ENCODE results near the gene TRIP10. TPM values are rescaled to one million over a fixed set of nuclear protein-coding genes. Genes with fewer than 3 reads are reported as not detected.

TRIP10 gene
- total and polyA plus RNA-seq, 2 donors (not counting 1 experiment from before 2014, with no cell fraction given): 32.3 to 35.3 TPM

- Histone ChIP-seq H3K9me3 (ENCODE audit: control insufficient read depth, insufficient read depth, low read depth, low read length) (no peaks in the 10 kb centered on the region), H3K36me3 (ENCODE audit: control insufficient read depth, insufficient read depth, low read length) (no peaks in the 10 kb centered on the region), H3K4me1 (ENCODE audit: control insufficient read depth, extremely low read depth, insufficient read depth, low read length) (no peaks in the 10 kb centered on the region)
Measured at GRCh38 chr19:6694147-6694815, 45.2 kb upstream of the TRIP10 start.

GRCh38 chr19:6696239-6696820 is 43.1 kb upstream of the TRIP10 start:
- DNase-seq (ENCODE audit: low read depth in 2 of 2): no peak
- no peak overlapping the region for H2AFZ ChIP-seq (ENCODE audit: low read length)
- H4K20me1 ChIP-seq (ENCODE audit: control insufficient read depth, extremely low read depth, insufficient read depth, low read length): no peaks in the 10 kb centered on the region
- no peaks in the 10 kb centered on the region for H3K4me1 ChIP-seq (ENCODE audit: control insufficient read depth, extremely low read depth, insufficient read depth, low read length)
- H3K9me3 ChIP-seq (ENCODE audit: control insufficient read depth, insufficient read depth, low read depth, low read length): no peaks in the 10 kb centered on the region
- H3K27me3 ChIP-seq (ENCODE audit: control insufficient read depth, insufficient read depth, low read length): no peaks in the 10 kb centered on the region
- H3K79me2 ChIP-seq (ENCODE audit: control insufficient read depth, insufficient read depth, low read length): no peaks in the 10 kb centered on the region
- no peak overlapping the region for H3K4me2 ChIP-seq (ENCODE audit: extremely low read depth, insufficient read depth, low read length)
- H3K9ac ChIP-seq (ENCODE audit: insufficient read depth, low read length): no peak overlapping the region
- H3K4me3 ChIP-seq (replicated peaks in 1 of 4; ENCODE audit: control extremely low read depth in 1 of 4, insufficient read depth in 1 of 4, low read depth in 3 of 4, low read length in 4 of 4): no peak overlapping the region
- no peak for TF ChIP-seq EZH2 (IDR thresholded peaks at IDR 0.05; ENCODE audit: low read length, missing control alignments)
- no peak for TF ChIP-seq CTCF (conservative IDR thresholded peaks at IDR 0.05 in 1 of 2, IDR thresholded peaks at IDR 0.05 in 1 of 2; ENCODE audit: low read depth in 1 of 2, low read length in 2 of 2)
- no peak overlapping the region for H3K27ac ChIP-seq (ENCODE audit: insufficient read depth, low read length)
- no peaks in the 10 kb centered on the region for H3K36me3 ChIP-seq (ENCODE audit: control insufficient read depth, insufficient read depth, low read length)

More at GRCh38 chr19:6694147-6694815, 45.2 kb upstream of the TRIP10 start:
- no peak for DNase-seq (ENCODE audit: low read depth in 2 of 2)
- Histone ChIP-seq H3K27ac (ENCODE audit: insufficient read depth, low read length) (no peak overlapping the region), H3K4me2 (ENCODE audit: extremely low read depth, insufficient read depth, low read length) (no peak overlapping the region), H2AFZ (ENCODE audit: low read length) (no peak overlapping the region), H4K20me1 (ENCODE audit: control insufficient read depth, extremely low read depth, insufficient read depth, low read length) (no peaks in the 10 kb centered on the region), H3K4me3 (replicated peaks in 1 of 4; ENCODE audit: control extremely low read depth in 1 of 4, insufficient read depth in 1 of 4, low read depth in 3 of 4, low read length in 4 of 4) (no peak overlapping the region), H3K9ac (ENCODE audit: insufficient read depth, low read length) (no peak overlapping the region), H3K27me3 (ENCODE audit: control insufficient read depth, insufficient read depth, low read length) (no peaks in the 10 kb centered on the region), H3K79me2 (ENCODE audit: control insufficient read depth, insufficient read depth, low read length) (no peaks in the 10 kb centered on the region)
- TF ChIP-seq EZH2 (IDR thresholded peaks at IDR 0.05; ENCODE audit: low read length, missing control alignments) (no peak), CTCF (conservative IDR thresholded peaks at IDR 0.05 in 1 of 2, IDR thresholded peaks at IDR 0.05 in 1 of 2; ENCODE audit: low read depth in 1 of 2, low read length in 2 of 2) (no peak)

- DNase-seq (ENCODE audit: low read depth in 2 of 2): no peak
- Histone ChIP-seq H3K4me2 (ENCODE audit: extremely low read depth, insufficient read depth, low read length) (no peak overlapping the region), H2AFZ (ENCODE audit: low read length) (no peak overlapping the region), H3K4me3 (replicated peaks in 1 of 4; ENCODE audit: control extremely low read depth in 1 of 4, insufficient read depth in 1 of 4, low read depth in 3 of 4, low read length in 4 of 4) (no peak overlapping the region), H3K27ac (ENCODE audit: insufficient read depth, low read length) (no peak overlapping the region), H3K36me3 (ENCODE audit: control insufficient read depth, insufficient read depth, low read length) (no peaks in the 10 kb centered on the region), H3K9ac (ENCODE audit: insufficient read depth, low read length) (no peak overlapping the region), H3K79me2 (ENCODE audit: control insufficient read depth, insufficient read depth, low read length) (no peaks in the 10 kb centered on the region), H4K20me1 (ENCODE audit: control insufficient read depth, extremely low read depth, insufficient read depth, low read length) (no peaks in the 10 kb centered on the region), H3K27me3 (ENCODE audit: control insufficient read depth, insufficient read depth, low read length) (no peaks in the 10 kb centered on the region), H3K9me3 (ENCODE audit: control insufficient read depth, insufficient read depth, low read depth, low read length) (no peaks in the 10 kb centered on the region), H3K4me1 (ENCODE audit: control insufficient read depth, extremely low read depth, insufficient read depth, low read length) (no peaks in the 10 kb centered on the region)
- no peak for TF ChIP-seq EZH2 (IDR thresholded peaks at IDR 0.05; ENCODE audit: low read length, missing control alignments)
- no peak for TF ChIP-seq CTCF (conservative IDR thresholded peaks at IDR 0.05 in 1 of 2, IDR thresholded peaks at IDR 0.05 in 1 of 2; ENCODE audit: low read depth in 1 of 2, low read length in 2 of 2)
Measured at GRCh38 chr19:6697291-6697690, 42.2 kb upstream of the TRIP10 start.

Measured in fibroblast of lung (primary cell).